Fibroblast of skin of abdomen (primary cell): ENCODE data around the gene NCOA6.
"Not testable (repeated sequence)": the region's sequence is repeated elsewhere in the genome, so short reads cannot be mapped to it uniquely, and the experiment has no call there.

Source experiments
- DNase-seq: peaks from one replicate; pipeline ENCODE4 v3.0.0-alpha.2; 2013

NCOA6 gene

DNA sequence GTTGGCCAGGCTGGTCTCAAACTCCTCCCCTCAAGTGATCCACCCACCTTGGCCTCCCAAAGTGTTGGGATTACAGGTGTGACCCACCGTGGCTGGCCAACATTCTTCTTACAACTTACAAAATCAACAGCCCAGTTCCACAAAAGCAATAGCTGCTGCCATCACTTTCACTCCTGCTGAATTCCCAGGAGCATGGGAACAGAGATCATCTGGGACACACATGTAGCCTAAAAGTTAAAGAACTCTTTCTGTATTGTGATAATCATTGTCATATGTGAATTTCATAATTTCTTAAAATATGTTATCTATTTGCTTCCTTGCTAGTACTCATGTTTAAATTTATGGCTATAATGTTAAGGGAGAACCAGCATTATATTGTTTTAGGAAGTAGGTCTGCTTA, 51.7 kb downstream of the NCOA6 start:
- DNase-seq = peak; percentile 46

DNA sequence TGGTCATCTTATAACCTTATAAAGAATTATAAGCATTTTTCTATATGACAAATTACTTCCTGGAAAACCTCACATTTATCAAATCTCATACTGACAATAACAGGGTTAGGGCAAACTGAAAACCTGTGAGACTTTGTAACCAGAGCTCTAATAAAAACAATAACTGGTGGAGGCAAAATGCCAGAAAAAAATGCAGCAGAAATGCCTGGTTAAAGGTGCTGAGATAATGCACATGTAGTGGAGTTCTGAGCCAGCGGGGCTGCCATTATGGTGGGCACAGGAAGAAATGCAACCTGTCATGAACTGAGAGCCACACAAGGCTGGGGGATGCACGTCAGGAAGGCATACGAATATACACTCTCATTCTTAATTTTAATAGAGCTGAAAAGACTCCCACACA, 53.0 kb downstream of the NCOA6 start:
- DNase-seq = no peak

DNA sequence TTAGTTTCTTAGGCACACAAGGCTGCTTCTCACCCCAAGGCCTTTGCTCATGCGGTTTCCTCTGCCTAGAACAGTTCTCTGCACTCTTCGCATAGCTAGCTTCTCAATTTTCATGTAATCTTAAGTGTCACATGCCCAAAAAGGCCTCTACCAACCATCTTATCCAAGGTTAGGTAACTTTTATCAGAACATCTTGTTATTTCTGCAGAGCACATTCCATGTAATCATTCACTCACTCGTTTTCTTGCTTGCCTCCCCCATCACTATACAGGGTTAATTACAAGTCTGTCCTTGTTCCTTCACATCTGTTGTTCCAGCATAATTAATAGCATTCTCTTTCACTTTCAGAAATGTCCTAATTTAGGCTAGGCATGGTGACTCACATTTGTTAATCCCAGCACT, 53.8 kb downstream of the NCOA6 start:
- DNase-seq = peak; percentile 28

DNA sequence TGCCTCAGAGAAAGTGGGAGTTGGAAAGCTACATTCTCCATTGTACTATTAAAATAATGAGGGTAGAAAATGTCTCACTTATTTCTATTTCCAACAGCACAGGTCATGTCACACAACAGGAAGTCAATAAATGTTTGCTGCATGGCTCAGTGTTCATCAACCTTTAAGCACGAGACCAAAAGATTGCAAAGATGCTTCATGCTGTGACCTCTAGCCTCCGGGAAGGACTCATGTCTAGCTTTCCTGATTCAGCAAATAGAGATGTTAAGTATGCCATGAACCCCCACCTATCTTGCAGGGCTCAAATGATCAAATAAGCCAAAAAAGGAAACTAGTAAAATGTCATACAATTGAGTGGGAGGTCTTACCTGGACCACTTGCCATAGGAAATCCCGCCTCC, 57.4 kb downstream of the NCOA6 start:
- peak; percentile 60 for DNase-seq

DNA sequence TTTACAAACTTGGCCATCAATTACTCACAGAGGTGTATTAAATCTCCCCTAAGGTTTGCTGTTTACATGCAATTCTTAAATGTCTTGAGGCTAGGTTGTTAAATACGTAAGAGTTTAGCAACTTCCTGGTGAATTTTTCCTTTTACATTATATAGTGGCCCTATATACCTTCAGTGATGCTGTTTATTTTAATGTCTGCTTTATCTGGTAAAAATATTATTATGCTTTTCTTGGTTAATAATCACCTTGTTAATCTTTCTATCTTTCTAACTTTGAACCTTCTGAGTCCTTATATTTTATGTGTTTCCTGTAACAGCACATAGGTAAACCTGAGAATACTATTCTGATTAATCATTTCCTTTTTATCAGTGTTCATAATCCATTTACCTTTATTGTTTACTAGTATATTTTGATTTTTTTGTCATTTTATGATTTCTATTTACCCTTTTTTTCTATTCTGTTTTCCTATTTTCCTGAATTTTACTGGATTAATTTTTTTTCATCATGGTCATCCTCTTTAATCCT, 63.4 kb downstream of the NCOA6 start:
- no peak for DNase-seq

DNA sequence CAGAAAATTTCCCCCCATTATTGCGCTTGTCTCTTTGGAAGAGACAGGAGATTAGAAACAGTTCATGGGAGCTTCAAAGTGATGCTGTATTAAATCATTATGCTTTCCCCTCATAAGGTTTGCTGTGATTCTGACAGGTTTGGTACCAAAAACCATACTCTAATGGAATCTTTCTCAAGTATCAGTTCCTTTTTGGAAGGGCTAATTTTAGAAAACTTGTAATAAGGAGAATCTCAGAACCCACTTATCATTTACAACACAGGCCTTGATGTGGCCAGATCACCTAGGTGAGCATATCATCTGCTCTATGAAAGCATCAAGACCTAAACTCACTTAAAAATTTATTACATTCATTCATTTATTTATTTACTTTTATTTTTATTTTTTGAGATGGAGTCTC, 70.1 kb downstream of the NCOA6 start:
- DNase-seq = no peak

DNA sequence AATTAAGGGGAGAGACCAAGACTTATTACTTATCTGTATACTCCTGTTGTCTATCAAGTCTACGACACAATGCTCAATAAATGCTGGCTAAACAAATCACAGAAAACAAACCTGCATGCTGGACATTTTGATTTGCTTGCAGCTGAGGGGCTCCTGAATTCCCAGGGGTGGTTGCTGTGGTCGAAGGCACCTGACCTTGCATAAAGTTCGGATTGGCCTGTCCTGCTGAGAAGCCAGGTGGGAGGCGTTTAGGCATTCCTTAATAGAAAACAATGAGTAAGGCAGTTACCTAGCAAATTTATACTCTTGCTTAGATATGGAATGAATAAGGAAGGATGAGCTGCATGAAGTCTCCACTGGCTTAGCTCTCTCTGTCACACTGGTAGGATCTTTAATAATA, 70.8 kb downstream of the NCOA6 start:
- no peak for DNase-seq

DNA sequence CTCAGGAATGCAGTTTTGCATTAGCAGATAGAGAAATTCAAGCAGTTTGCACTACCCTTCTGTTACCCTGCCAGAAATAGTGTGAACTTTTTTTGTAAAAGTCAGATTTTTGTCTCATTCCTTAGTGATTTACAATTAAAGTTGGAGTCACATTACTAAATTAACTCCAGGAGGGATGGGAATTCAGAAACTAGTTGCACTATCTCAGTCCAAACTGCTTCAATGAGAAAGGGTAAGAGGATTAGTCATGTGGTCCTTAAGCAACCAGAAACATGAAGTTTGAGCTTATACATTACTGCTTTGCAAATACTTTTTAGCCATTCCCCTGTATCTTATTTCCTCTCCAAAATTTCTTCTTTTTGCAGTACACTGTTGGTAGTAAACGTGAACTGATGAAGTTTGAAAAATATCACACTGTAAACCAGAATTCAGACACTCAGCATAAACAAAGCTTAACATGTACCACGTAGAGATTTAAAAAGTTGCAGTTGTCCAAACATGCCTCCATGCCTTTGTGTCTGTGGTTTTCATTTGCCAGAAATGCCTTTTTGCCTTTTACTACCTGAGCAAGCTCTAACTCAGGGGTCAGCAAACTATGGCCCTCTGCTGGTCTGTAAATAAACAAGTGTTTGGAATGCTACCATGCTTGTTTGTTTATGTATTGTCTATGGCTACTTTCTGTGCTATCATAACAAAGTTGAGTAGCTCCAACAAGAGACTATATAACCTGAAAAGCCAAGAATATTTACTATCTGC, 71.6 kb downstream of the NCOA6 start:
- peak; percentile 58 for DNase-seq

DNA sequence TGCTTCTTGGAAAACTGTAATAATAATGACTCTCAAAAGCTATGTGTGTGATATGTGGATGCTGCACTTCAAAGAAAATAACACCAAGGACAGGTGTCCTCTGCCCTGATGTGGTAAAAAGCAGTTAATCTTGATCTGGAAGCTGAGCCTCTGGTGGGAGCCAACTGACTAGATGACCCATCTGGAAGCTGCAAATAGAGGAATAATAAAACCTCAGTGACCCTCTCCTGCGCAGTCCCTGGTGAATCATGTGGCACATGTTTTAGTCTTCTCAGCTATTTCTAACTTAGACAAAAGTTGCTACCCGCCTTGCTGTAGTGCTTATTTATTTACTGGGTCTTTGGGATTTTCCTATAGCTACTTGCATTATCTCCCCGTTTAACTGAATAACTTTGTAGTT, 74.0 kb downstream of the NCOA6 start:
- DNase-seq = no peak

DNA sequence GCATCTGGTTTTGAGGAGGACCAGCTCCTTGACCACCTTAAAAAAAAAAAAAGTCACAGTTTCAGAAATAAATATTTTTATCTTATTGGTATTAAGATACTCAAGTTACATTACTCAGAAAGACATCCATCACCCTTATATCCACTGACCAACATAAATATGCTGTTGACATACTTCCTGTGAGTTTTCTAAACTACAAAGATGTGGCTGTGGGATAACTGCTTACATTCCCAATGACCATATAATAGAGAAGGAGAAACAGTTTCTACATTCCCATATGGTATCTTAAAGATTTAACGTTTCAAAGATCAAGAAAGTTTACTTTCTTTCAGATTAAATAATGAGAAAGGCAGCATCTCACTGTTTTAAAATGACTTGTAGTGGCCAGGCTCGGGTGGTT, 75.0 kb downstream of the NCOA6 start:
- no peak for DNase-seq

DNA sequence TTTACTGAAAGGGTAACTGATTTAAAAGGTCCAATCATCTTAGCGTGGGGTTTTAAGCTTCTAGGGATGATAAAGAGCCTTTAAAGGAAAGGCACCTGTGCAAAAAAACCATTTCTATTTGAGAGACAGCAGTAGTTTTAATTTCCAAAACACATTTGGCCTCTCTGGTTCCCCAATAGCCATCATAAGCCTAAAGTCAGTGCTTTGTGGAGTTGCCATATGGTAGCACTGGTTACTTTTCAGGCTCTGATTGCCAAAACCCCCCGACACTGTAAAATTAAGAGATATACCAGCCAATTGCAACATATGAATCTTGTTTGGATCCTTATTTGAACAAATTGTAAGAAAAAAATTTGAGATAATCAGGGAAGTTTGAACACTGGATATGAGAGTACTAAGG, 76.7 kb downstream of the NCOA6 start:
- DNase-seq = no peak

DNA sequence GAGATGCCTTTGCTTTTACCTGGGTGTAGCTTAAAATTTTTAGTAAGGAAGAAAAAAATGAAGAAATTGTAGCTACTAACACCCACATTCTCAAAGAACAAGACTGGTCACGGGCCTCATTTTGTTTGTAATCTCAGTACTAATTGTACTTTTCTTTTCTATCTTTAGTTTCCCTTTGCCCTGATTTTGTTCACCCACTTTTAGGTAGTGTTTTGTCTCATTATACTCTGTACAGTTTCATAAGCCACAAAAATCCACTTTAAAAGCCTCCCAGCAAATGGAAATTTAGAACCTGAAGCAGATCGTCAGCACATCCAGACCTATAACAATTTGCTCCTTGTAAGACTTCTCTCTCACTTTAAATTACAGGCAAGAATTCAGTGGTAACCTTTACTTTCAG, 78.0 kb downstream of the NCOA6 start:
- DNase-seq = no peak

DNA sequence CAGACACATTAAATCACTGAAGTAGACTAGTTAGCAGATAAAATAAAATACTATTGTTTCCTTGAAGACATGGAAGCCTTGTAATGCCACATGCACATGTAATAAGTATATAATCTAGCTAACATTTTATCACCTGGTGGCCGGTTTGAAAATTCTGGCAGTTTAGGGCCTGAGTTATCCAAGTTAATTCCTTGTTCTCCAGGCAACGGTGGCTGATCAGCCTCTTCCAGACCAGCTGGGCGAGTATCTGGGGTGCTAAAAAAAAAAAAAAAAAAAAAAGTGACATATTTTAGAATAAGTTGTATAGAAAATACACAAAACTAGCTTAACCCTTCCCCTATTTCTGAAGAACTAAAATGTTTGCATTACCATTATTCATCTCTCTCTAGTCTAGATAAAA, 78.8 kb downstream of the NCOA6 start:
- DNase-seq = no peak

DNA sequence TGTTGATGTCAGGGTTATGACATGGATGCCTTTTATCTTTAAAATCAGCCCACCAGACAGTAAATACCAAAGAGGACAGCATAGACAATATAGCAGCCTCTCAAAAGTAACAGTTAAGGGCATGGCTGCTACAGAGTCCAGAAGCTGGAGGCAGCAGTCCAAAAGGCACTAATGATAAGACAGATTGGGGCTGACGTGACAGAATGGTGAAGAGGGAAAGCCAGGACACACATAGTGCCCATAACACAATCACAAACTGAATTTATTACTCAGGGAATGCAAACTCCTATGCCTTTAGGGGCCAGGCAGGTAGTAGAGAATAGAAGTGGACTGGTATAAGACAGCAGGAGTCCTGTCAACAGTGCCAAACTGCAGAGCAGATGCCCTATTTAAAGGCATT, 80.6 kb downstream of the NCOA6 start:
- no peak for DNase-seq

DNA sequence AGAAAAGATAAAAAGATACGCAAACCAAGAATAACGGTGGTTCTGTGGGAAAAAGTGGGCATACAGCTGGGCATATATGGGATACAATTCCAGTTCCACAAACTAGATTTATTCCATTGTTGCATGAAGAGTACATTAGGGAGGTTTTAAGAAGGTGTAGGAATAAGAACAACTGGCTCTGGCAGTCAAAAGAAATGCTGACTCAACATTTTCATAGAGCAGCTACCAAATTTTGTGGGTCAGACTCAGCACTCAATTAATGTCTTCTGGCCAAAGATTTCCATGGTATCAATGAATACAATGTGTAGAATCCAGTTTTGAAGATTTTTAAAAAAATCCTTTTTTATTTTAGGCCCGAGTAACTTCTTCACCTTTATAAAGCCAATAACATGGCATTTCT, 81.1 kb downstream of the NCOA6 start:
- DNase-seq = no peak

DNA sequence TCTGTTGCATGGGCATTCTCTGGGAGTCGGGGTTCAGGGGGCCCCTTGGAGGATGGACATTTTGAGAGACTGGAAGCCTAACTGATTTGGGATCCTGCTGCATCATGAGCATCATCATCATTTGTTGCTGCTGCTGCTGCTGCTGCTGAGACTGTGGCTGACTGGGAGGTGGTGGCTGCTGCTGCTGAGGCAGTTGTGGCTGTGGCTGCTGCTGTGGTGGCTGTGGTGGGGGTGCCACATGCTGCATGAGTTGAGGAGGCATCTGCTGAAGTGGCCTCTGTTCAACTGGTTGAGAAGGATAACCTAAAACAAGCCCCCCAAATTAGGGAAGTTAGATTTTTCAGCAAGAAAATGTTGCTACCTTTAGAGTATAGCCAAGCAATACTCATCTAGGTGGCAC, 82.4 kb downstream of the NCOA6 start:
- DNase-seq = no peak

DNA sequence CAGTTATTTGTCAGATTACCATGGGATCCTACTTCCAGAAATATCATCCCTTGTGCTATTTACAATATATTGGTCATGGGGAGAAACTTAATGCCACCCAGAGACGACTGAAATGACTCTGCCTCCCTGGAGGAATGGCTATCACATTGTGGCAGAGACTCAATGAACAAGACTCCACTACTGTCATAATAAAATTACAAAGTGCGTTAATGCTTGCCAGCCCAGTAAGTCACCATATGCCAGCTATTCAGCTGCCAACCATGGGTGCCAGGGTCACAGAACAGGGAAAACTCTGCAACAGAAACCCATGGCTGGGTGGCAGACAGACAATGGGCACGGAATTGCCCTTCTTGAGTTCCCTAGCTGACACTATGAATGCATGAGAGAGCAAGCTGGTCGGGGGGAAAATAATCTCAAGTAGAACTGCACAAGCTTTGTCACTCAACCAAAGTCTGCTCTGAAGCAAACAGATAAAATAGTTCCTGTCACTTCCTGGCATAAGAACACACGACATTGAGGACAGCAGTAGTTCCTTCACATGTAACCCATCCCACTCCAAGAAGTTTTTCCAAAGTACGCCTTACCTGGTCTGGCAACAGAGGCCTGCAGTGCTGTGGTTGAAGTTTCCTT, 89.2 kb downstream of the NCOA6 start:
- DNase-seq = no peak

DNA sequence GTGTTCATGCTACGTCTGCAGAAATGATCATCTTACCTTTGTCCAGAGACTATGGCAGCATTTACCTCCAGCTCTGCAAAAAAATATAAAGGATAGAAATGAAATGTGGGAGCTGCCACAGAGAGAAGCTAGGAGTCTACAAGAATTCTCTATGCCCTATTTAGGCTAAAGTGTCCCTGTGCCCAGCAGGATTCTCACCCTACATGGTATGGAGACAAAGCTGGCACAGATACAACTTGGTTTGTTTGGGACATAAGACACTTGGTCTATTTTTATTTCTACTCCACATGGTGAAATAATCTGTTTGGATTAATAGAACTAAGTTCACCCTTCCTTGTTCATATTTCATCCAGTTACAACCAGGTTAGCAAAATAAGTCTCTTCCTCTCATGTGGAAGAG, 92.9 kb downstream of the NCOA6 start:
- DNase-seq = no peak

DNA sequence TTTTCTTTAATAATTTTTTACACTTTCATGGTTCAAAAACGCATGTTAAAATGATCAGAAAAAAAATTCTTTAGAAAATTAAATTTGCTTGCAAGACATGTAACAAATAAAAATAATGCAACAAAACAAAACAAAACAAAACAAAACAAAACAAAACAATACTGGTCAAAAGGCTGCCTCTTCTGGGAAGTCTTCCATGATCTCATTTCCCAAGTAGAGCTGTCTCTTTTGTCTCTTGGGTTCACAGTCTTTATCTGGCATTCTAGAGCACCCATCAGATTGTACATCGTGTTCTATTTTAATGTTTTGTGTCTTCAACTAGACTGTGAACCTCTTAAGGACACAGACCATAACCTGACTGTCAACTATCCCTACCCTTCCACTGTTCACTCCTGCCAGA, 96.0 kb downstream of the NCOA6 start:
- no peak for DNase-seq

DNA sequence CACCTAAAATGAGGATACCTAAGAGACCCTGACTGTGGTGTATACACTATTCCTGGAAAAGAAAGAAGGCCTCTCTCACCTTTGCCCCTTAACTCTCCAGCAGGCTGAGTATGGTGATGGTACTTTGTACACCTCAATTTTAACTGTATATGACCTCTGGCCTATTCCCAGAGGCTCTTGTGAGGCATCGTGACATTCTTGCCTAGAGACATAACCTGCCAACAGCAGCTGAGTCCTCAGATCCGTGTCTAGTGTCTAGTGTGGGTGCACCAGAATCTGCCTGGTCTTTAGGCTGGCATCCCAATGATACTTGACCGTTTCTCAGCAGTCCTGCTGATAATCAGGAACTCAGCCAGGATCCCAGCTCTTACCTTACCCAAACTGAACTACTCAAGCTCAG, 101.3 kb downstream of the NCOA6 start:
- no peak for DNase-seq

DNA sequence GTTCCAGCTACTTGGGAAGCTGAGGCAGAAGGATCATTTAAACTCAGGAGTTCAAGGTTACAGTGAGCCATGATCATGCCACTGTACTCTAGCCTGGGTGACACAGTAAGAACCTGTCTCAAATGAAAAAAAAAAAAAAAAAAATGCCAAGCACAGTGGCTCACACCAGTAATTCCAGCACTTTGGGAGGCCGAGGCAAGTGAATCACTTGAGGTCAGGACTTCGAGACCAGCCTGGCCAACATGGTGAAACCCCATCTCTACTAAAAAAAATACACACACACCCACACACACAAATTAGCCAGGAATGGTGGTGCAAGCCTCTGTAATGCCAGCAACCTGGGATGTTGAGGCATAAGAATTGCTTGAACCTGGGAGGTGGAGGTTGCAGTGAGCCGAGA, 102.9 kb downstream of the NCOA6 start:
- DNase-seq = not testable (repeated sequence)

DNA sequence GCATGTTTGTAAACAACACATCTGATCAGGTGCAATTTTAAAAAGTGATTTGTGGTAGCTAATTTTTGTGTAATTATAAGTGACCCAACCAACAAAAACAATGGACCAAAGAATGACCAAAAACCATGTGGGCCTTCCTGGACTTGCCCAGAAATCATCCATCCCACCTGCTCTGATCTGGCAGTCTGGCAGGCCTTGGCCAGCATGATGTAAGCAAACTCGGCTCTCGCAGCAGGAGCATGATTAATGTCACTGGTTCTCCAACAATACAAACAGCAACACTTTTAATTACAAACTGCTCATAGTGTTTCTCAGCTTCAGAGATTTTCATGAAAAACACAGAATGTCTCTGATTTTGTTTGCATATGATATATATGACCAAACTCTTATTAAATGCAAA, 105.2 kb downstream of the NCOA6 start:
- no peak for DNase-seq

DNA sequence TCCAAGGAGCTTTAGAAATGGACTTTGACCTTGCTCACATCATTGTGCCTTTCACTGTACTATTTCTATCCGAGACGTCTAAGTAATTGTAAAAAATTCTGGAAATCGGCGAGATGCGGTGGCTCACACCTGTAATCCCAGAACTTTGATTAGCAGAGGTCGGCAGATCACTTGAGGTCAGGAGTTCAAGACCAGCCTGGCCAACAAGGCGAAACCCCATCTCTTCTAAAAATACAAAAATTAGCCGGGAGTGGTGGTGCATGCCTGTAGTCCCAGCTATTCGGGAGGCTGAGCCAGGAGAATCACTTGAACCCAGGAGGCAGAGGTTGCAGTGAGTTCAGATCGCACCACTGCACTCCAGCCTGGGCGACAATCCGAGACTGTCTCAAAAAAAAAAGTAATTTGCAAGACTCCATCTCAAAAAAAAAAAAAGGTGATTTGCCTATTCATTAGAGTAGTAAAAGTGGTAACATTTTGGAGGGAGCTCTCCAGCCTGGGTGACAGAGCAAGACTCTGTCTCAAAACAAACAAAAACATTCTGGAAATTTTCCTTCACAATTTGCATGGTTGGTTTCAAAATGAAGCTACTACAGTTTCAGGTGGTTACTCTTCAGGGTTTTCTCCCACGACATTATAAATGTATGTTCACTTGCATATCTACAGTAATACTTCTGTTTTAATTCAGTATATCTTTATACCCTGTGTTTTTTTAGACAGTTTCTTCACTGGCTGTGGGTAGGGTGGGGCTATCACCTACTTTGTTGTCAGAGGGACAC, 106.0 kb downstream of the NCOA6 start:
- DNase-seq = not testable (repeated sequence)
